ENCODE data around the gene WDFY1. TPM values are rescaled to one million over a fixed set of nuclear protein-coding genes. Genes with fewer than 3 reads are reported as not detected.

Gene WDFY1
- total and polyA plus RNA-seq, 9 of the 15 experiments (the other 6 are each of a cell fraction or from before 2014, with no cell fraction given) = 5.4 to 27.6 (median 17.5) TPM

DNA sequence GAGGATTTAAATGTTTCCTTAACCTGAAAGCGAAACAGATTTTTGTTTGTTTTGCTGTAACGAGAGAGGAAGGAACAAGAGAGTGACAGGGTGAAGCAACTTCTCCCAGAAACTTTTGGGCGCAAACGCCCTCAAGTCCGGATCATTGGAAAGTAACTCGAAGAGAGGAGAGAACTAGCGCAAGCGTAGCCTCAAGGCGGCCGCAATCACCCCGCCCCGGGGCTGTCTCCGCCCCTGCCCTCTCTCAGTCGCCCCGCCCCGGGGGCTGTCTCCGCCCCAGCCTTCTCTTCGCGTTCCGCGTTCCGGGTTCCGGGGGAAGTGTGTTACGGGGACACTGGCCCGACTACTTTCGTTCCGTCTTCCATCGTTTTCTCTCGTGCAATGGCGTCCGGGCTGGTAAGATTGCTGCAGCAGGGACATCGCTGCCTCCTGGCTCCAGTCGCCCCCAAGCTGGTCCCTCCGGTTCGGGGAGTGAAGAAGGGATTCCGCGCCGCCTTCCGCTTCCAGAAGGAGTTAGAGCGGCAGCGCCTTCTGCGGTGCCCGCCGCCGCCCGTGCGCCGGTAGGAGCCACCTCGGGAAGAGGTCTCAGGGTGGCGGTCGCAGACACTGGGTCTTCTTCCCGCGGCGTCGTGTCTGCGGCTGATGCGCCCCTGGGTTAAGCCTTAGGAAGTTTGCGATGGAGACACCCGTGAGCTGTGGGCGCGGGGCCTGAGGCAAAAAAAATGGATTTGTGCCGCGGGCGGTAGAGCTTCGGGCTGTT, 12.1 kb upstream of the WDFY1 start, which contains the start of gene MRPL44 (continued):
- TF ChIP-seq, protein P1, sequence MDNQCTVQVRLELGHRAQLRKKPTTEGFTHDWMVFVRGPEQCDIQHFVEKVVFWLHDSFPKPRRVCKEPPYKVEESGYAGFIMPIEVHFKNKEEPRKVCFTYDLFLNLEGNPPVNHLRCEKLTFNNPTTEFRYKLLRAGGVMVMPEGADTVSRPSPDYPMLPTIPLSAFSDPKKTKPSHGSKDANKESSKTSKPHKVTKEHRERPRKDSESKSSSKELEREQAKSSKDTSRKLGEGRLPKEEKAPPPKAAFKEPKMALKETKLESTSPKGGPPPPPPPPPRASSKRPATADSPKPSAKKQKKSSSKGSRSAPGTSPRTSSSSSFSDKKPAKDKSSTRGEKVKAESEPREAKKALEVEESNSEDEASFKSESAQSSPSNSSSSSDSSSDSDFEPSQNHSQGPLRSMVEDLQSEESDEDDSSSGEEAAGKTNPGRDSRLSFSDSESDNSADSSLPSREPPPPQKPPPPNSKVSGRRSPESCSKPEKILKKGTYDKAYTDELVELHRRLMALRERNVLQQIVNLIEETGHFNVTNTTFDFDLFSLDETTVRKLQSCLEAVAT (IDR thresholded peaks at IDR 0.05) = no peak
- TF ChIP-seq MYNN (IDR thresholded peaks at IDR 0.05) (peak; percentile 52; the same call in 1 of the 2 replicates), MYNN (CRISPR knock-in tag; IDR thresholded peaks at IDR 0.05) (no peak), SMAD3 (CRISPR knock-in tag; conservative IDR thresholded peaks at IDR 0.05) (no peak), ZNF354B (CRISPR knock-in tag; IDR thresholded peaks at IDR 0.05) (no peak), ZNF232 (CRISPR knock-in tag; IDR thresholded peaks at IDR 0.05) (no peak), CBFA2T3 (IDR thresholded peaks at IDR 0.05) (no peak), ZNF263 (CRISPR knock-in tag; IDR thresholded peaks at IDR 0.05; ENCODE audit: borderline replicate concordance) (no peak)
- TF ChIP-seq, protein P2, sequence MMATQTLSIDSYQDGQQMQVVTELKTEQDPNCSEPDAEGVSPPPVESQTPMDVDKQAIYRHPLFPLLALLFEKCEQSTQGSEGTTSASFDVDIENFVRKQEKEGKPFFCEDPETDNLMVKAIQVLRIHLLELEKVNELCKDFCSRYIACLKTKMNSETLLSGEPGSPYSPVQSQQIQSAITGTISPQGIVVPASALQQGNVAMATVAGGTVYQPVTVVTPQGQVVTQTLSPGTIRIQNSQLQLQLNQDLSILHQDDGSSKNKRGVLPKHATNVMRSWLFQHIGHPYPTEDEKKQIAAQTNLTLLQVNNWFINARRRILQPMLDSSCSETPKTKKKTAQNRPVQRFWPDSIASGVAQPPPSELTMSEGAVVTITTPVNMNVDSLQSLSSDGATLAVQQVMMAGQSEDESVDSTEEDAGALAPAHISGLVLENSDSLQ (IDR thresholded peaks at IDR 0.05) = peak; percentile 55
- TF ChIP-seq, protein P3, sequence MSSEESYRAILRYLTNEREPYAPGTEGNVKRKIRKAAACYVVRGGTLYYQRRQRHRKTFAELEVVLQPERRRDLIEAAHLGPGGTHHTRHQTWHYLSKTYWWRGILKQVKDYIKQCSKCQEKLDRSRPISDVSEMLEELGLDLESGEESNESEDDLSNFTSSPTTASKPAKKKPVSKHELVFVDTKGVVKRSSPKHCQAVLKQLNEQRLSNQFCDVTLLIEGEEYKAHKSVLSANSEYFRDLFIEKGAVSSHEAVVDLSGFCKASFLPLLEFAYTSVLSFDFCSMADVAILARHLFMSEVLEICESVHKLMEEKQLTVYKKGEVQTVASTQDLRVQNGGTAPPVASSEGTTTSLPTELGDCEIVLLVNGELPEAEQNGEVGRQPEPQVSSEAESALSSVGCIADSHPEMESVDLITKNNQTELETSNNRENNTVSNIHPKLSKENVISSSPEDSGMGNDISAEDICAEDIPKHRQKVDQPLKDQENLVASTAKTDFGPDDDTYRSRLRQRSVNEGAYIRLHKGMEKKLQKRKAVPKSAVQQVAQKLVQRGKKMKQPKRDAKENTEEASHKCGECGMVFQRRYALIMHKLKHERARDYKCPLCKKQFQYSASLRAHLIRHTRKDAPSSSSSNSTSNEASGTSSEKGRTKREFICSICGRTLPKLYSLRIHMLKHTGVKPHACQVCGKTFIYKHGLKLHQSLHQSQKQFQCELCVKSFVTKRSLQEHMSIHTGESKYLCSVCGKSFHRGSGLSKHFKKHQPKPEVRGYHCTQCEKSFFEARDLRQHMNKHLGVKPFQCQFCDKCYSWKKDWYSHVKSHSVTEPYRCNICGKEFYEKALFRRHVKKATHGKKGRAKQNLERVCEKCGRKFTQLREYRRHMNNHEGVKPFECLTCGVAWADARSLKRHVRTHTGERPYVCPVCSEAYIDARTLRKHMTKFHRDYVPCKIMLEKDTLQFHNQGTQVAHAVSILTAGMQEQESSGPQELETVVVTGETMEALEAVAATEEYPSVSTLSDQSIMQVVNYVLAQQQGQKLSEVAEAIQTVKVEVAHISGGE (CRISPR knock-in tag; IDR thresholded peaks at IDR 0.05) = peak; percentile 99 to 100 (median 99)
- TF ChIP-seq, protein P4, sequence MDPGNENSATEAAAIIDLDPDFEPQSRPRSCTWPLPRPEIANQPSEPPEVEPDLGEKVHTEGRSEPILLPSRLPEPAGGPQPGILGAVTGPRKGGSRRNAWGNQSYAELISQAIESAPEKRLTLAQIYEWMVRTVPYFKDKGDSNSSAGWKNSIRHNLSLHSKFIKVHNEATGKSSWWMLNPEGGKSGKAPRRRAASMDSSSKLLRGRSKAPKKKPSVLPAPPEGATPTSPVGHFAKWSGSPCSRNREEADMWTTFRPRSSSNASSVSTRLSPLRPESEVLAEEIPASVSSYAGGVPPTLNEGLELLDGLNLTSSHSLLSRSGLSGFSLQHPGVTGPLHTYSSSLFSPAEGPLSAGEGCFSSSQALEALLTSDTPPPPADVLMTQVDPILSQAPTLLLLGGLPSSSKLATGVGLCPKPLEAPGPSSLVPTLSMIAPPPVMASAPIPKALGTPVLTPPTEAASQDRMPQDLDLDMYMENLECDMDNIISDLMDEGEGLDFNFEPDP (CRISPR knock-in tag; IDR thresholded peaks at IDR 0.05) = no peak
- TF ChIP-seq, protein P5, sequence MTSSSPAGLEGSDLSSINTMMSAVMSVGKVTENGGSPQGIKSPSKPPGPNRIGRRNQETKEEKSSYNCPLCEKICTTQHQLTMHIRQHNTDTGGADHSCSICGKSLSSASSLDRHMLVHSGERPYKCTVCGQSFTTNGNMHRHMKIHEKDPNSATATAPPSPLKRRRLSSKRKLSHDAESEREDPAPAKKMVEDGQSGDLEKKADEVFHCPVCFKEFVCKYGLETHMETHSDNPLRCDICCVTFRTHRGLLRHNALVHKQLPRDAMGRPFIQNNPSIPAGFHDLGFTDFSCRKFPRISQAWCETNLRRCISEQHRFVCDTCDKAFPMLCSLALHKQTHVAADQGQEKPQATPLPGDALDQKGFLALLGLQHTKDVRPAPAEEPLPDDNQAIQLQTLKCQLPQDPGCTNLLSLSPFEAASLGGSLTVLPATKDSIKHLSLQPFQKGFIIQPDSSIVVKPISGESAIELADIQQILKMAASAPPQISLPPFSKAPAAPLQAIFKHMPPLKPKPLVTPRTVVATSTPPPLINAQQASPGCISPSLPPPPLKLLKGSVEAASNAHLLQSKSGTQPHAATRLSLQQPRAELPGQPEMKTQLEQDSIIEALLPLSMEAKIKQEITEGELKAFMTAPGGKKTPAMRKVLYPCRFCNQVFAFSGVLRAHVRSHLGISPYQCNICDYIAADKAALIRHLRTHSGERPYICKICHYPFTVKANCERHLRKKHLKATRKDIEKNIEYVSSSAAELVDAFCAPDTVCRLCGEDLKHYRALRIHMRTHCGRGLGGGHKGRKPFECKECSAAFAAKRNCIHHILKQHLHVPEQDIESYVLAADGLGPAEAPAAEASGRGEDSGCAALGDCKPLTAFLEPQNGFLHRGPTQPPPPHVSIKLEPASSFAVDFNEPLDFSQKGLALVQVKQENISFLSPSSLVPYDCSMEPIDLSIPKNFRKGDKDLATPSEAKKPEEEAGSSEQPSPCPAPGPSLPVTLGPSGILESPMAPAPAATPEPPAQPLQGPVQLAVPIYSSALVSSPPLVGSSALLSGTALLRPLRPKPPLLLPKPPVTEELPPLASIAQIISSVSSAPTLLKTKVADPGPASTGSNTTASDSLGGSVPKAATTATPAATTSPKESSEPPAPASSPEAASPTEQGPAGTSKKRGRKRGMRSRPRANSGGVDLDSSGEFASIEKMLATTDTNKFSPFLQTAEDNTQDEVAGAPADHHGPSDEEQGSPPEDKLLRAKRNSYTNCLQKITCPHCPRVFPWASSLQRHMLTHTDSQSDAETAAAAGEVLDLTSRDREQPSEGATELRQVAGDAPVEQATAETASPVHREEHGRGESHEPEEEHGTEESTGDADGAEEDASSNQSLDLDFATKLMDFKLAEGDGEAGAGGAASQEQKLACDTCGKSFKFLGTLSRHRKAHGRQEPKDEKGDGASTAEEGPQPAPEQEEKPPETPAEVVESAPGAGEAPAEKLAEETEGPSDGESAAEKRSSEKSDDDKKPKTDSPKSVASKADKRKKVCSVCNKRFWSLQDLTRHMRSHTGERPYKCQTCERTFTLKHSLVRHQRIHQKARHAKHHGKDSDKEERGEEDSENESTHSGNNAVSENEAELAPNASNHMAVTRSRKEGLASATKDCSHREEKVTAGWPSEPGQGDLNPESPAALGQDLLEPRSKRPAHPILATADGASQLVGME (CRISPR knock-in tag; IDR thresholded peaks at IDR 0.05) = peak; percentile 87

Measured in K562 (cell line).